H1 (cell line): ENCODE measurements around the gene TMEM269. TPM values are rescaled to one million over a fixed set of nuclear protein-coding genes. Genes with fewer than 3 reads are reported as not detected.

ENCODE experiments used
- CTCF ChIA-PET: fragments of 300-600 bp; sonication (Branson Sonifier 250); formaldehyde crosslinking; loops from one replicate; lab custom pipeline; 2021; ENCODE audit not compliant: partially characterized antibody; lab: Charles Lee
- POLR2A ChIA-PET: fragments of 300-600 bp; sonication (Branson Sonifier 250); formaldehyde crosslinking; loops from one replicate; lab custom pipeline; 2021; ENCODE audit warnings: inconsistent platforms; ENCODE audit not compliant: partially characterized antibody; lab: Charles Lee
- DNase-seq, 2 experiments: peaks; one replicate each; pipeline versions ENCODE4 v3.0.0 to v3.0.0-alpha.2; 2010 to 2022; ENCODE audit warnings: low spot score in 2 of 2, low read depth in 1 of 2, mixed read lengths in 1 of 2
- FAIRE-seq: peaks from 2 replicates; lab custom pipeline; 2011; peaks lifted over from hg19 to GRCh38; lab: Jason Lieb, UNC
- H2AFZ ChIP-seq: 2 replicates; pipeline ENCODE4 v1.8.1; 2012; ENCODE audit warnings: low read length, inconsistent platforms
- H2AK5ac ChIP-seq: 2 replicates; pipeline ENCODE4 v1.6.1; 2013; ENCODE audit warnings: low read depth, low read length
- H2BK120ac ChIP-seq: replicated peaks from 2 replicates; pipeline ENCODE3; 2013; ENCODE audit warnings: low read depth, low read length, inconsistent platforms
- H2BK12ac ChIP-seq: 2 replicates; pipeline ENCODE4 v1.6.1; 2013; ENCODE audit warnings: low read depth, low read length
- H2BK15ac ChIP-seq: 2 replicates; pipeline ENCODE4 v1.6.1; 2013; ENCODE audit warnings: low read length
- H2BK20ac ChIP-seq: 2 replicates; pipeline ENCODE4 v1.6.1; 2013; ENCODE audit warnings: low read length
- H2BK5ac ChIP-seq: 2 replicates; pipeline ENCODE4 v1.6.1; 2013; ENCODE audit warnings: low read depth, low read length
- H3K14ac ChIP-seq: 2 replicates; pipeline ENCODE4 v1.6.1; 2013; ENCODE audit warnings: inconsistent platforms; ENCODE audit not compliant: insufficient read length
- H3K18ac ChIP-seq: 2 replicates; pipeline ENCODE4 v1.6.1; 2013; ENCODE audit warnings: low read length; ENCODE audit errors: extremely low read depth
- H3K23ac ChIP-seq: 2 replicates; pipeline ENCODE4 v1.6.1; 2013; ENCODE audit warnings: inconsistent platforms; ENCODE audit not compliant: insufficient read length
- H3K23me2 ChIP-seq: 2 replicates; pipeline ENCODE4 v1.6.1; 2013; ENCODE audit warnings: low read depth, low read length
- H3K27ac ChIP-seq: 2 replicates; pipeline ENCODE4 v1.6.1; 2011; ENCODE audit warnings: low read depth, low read length, inconsistent platforms
- H3K27me3 ChIP-seq, 4 experiments: replicated peaks in 1 of 4; 1 replicate in 1 of 4; 2 replicates in 3 of 4; pipeline versions ENCODE4 v1.6.1 to v1.8.1; 2011 to 2013; ENCODE audit warnings: low read length in 3 of 4, mild to moderate bottlenecking in 3 of 4, inconsistent platforms in 2 of 4, mixed read lengths in 2 of 4, moderate library complexity in 1 of 4; ENCODE audit not compliant: control insufficient read depth in 3 of 4, insufficient read depth in 3 of 4; ENCODE audit errors: extremely low read depth in 1 of 4
- H3K36me3 ChIP-seq, 4 experiments: 2 replicates each; pipeline versions ENCODE4 v1.6.1 to v1.8.1; 2011 to 2013; ENCODE audit warnings: mild to moderate bottlenecking in 4 of 4, low read length in 3 of 4, moderate library complexity in 2 of 4, control low read depth in 1 of 4, inconsistent platforms in 1 of 4; ENCODE audit not compliant: insufficient read depth in 4 of 4, control insufficient read depth in 2 of 4
- H3K4ac ChIP-seq: replicated peaks from 2 replicates; pipeline ENCODE3; 2013; ENCODE audit warnings: low read length, low read depth, mixed read lengths, inconsistent platforms; ENCODE audit not compliant: insufficient read length
- H3K4me1 ChIP-seq, 4 experiments: replicated peaks in 1 of 4; 1 replicate in 1 of 4; 2 replicates in 3 of 4; pipeline versions ENCODE4 v1.6.1 to v1.8.1; 2011 to 2013; ENCODE audit warnings: low read length in 3 of 4, inconsistent platforms in 2 of 4, mixed read lengths in 1 of 4; ENCODE audit not compliant: insufficient read depth in 4 of 4, control insufficient read depth in 3 of 4
- H3K4me2 ChIP-seq, 2 experiments: 2 replicates each; pipeline versions ENCODE4 v1.6.1 to v1.8.1; 2011 to 2013; ENCODE audit warnings: low read depth in 2 of 2, low read length in 2 of 2, control low read depth in 1 of 2, inconsistent platforms in 1 of 2, mild to moderate bottlenecking in 1 of 2; ENCODE audit not compliant: insufficient read depth in 1 of 2
- H3K4me3 ChIP-seq, 4 experiments: fragments of 200-600, 300-600 bp in 1 of 4; sonication (generic), shearing (Covaris generic), sonication (Bioruptor Twin) in 1 of 4; 2 replicates each; pipeline versions ENCODE4 v1.5.1 to v1.8.1; 2011 to 2016; ENCODE audit warnings: low read length in 4 of 4, low read depth in 3 of 4, control low read depth in 2 of 4, inconsistent platforms in 2 of 4, mild to moderate bottlenecking in 2 of 4, mixed read lengths in 1 of 4, moderate library complexity in 1 of 4; ENCODE audit not compliant: insufficient read depth in 2 of 4; ENCODE audit errors: extremely low read depth in 1 of 4
- H3K56ac ChIP-seq: replicated peaks from 2 replicates; pipeline ENCODE3; 2013; ENCODE audit warnings: low read depth, mild to moderate bottlenecking, mixed read lengths, low read length, inconsistent platforms; ENCODE audit not compliant: insufficient read length
- H3K79me1 ChIP-seq: 2 replicates; pipeline ENCODE4 v1.6.1; 2013; ENCODE audit warnings: low read depth, low read length, control low read depth
- H3K79me2 ChIP-seq, 2 experiments: 2 replicates each; pipeline versions ENCODE4 v1.6.1 to v1.8.1; 2012 to 2013; ENCODE audit warnings: low read length in 2 of 2, mild to moderate bottlenecking in 2 of 2, inconsistent platforms in 1 of 2; ENCODE audit not compliant: insufficient read depth in 2 of 2, control insufficient read depth in 1 of 2
- H3K9ac ChIP-seq, 4 experiments: replicated peaks in 1 of 4; 1 replicate in 1 of 4; 2 replicates in 3 of 4; pipeline versions ENCODE4 v1.6.1 to v1.8.1; 2011 to 2013; ENCODE audit warnings: low read depth in 3 of 4, low read length in 3 of 4, control low read depth in 2 of 4, mild to moderate bottlenecking in 2 of 4, moderate library complexity in 2 of 4, inconsistent platforms in 1 of 4; ENCODE audit errors: extremely low read depth in 1 of 4
- H3K9me3 ChIP-seq, 2 experiments: 2 replicates each; pipeline versions ENCODE4 v1.6.1 to v1.8.1; 2012 to 2013; ENCODE audit warnings: mild to moderate bottlenecking in 2 of 2, moderate library complexity in 2 of 2, control low read depth in 1 of 2, inconsistent platforms in 1 of 2, low read depth in 1 of 2, low read length in 1 of 2, mixed read lengths in 1 of 2; ENCODE audit not compliant: insufficient read depth in 2 of 2
- H4K20me1 ChIP-seq, 2 experiments: replicated peaks in 1 of 2; 2 replicates each; pipeline versions ENCODE3 to v1.8.1; 2011 to 2013; ENCODE audit warnings: inconsistent platforms in 2 of 2, low read length in 2 of 2, mild to moderate bottlenecking in 1 of 2; ENCODE audit not compliant: insufficient read depth in 2 of 2, control insufficient read depth in 1 of 2
- H4K5ac ChIP-seq: 2 replicates; pipeline ENCODE4 v1.6.1; 2013; ENCODE audit warnings: low read length, low read depth, mixed read lengths, inconsistent platforms; ENCODE audit not compliant: insufficient read length
- H4K8ac ChIP-seq: 2 replicates; pipeline ENCODE4 v1.8.0; 2013; ENCODE audit warnings: mild to moderate bottlenecking, moderate library complexity, low read length, inconsistent platforms; ENCODE audit not compliant: insufficient read depth; ENCODE audit errors: extremely low read depth
- H4K91ac ChIP-seq: replicated peaks from 2 replicates; pipeline ENCODE3; 2013; ENCODE audit warnings: low read length, mixed read lengths, inconsistent platforms; ENCODE audit not compliant: insufficient read length
- BACH1 ChIP-seq: IDR thresholded peaks from 2 replicates; pipeline ENCODE4 v1.6.1; 2012; ENCODE audit warnings: low read length, improper control_type of control experiment
- BCL11A ChIP-seq, 2 experiments: IDR thresholded peaks; one replicate each; pipeline ENCODE4 v1.6.1; 2011; ENCODE audit warnings: low read depth in 2 of 2, low read length in 2 of 2, mild to moderate bottlenecking in 2 of 2
- EP300 ChIP-seq, 2 experiments: IDR thresholded peaks; 1 replicate in 1 of 2; 2 replicates in 1 of 2; pipeline ENCODE4 v1.6.1; 2011 to 2012; ENCODE audit warnings: low read depth in 2 of 2, low read length in 2 of 2, mild to moderate bottlenecking in 2 of 2, borderline replicate concordance in 1 of 2, inconsistent platforms in 1 of 2, moderate library complexity in 1 of 2
- JUN ChIP-seq: IDR thresholded peaks from 2 replicates; pipeline ENCODE4 v1.6.1; 2011; ENCODE audit warnings: low read depth, mild to moderate bottlenecking, improper control_type of control experiment, low read length
- KDM1A ChIP-seq: fragments of 200-600, 300-600 bp; sonication (generic); IDR thresholded peaks from 2 replicates; pipeline ENCODE4 v1.7.1; 2016; ENCODE audit warnings: mild to moderate bottlenecking, low read length, borderline replicate concordance
- NANOG ChIP-seq: IDR thresholded peaks from 2 replicates; pipeline ENCODE4 v1.6.1; 2011; ENCODE audit warnings: low read length, low read depth, mild to moderate bottlenecking, inconsistent platforms; ENCODE audit not compliant: insufficient read depth, poor library complexity, severe bottlenecking
- POLR2AphosphoS5 ChIP-seq: IDR thresholded peaks from 2 replicates; pipeline ENCODE4 v1.6.1; 2011; ENCODE audit warnings: low read depth, low read length
- POU5F1 ChIP-seq: IDR thresholded peaks from 2 replicates; pipeline ENCODE4 v1.6.1; 2011; ENCODE audit warnings: low read depth, mild to moderate bottlenecking, low read length, moderate library complexity
- RAD21 ChIP-seq, 2 experiments: IDR thresholded peaks in 1 of 2; conservative IDR thresholded peaks in 1 of 2; 2 replicates each; pipeline ENCODE4 v1.6.1; 2011; ENCODE audit warnings: low read depth in 2 of 2, low read length in 2 of 2, improper control_type of control experiment in 1 of 2, inconsistent platforms in 1 of 2, mild to moderate bottlenecking in 1 of 2, moderate library complexity in 1 of 2
- RXRA ChIP-seq: IDR thresholded peaks from 2 replicates; pipeline ENCODE4 v1.6.1; 2011; ENCODE audit warnings: low read depth, mild to moderate bottlenecking, low read length, moderate library complexity; ENCODE audit not compliant: insufficient read depth
- TEAD4 ChIP-seq: IDR thresholded peaks from 2 replicates; pipeline ENCODE4 v1.6.1; 2012; ENCODE audit warnings: low read depth, low read length, inconsistent platforms, mixed read lengths
- YY1 ChIP-seq: IDR thresholded peaks from 2 replicates; pipeline ENCODE4 v1.6.1; 2011; ENCODE audit warnings: low read depth, mild to moderate bottlenecking, low read length
- whole genome bisulfite sequencing, 2 experiments: shearing (Covaris generic) in 1 of 2; methylation state at CpG; one replicate each; pipeline versions ENCODE4 v1.1.6 to v1.1.7; 2013 to 2015; ENCODE audit warnings: low lambda C conversion rate in 2 of 2, mixed read lengths in 2 of 2, inconsistent platforms in 1 of 2, low coverage in 1 of 2, missing lambda C conversion rate in 1 of 2; ENCODE audit not compliant: insufficient replicate concordance in 2 of 2, insufficient coverage in 1 of 2, insufficient read length in 1 of 2; ENCODE audit errors: extremely low coverage in 1 of 2, missing lambda C conversion rate in 1 of 2; 5-methylcytosine and 5-hydroxymethylcytosine counted together
- polyA plus RNA-seq, 7 experiments: library from polyadenylated mRNA; depleted of rRNA in 3 of 7; stranded (reverse) in 5 of 7; unstranded in 2 of 7; fragments of >200 nt in 5 of 7; fragments of 200-250 nt in 2 of 7; gene quantifications; 1 replicate in 5 of 7; 2 replicates in 1 of 7; 4 replicates in 1 of 7; pipeline versions ENCODE4 v1.2.1 to v1.2.3, GENCODE V29; 2011 to 2013; ENCODE audit warnings: missing spikeins in 2 of 7, mixed read lengths in 2 of 7
- total RNA-seq: library from RNA; stranded (reverse); fragmentation: NEBNext Ultra II Directional; extraction: Animal tissue kit (Norgen Biotek cat#: 25700); gene quantifications from 2 replicates; pipeline ENCODE4 v1.2.1, GENCODE V29; 2021

TMEM269 gene
- total and polyA plus RNA-seq, 2 of the 8 experiments (the other 6 are each of a cell fraction or from before 2014, with no cell fraction given): 0.14 to 0.35 TPM

GRCh38 chr1:42746436-42747105, 38.2 kb upstream of the TMEM269 start:
- no peaks in the 10 kb centered on the region for H3K23me2 ChIP-seq
- peaks cover 6 to 28% (median 12%) of the 10 kb centered on the region in 4 experiments for H3K36me3 ChIP-seq
- H3K79me2 ChIP-seq: no peaks in the 10 kb centered on the region
- 0 out of 4 replicates have a peak, but pooled peaks cover 0 to under 1% of the 10 kb centered on the region in 2 experiments for H3K9me3 ChIP-seq
- H4K5ac ChIP-seq: no peak overlapping the region
- peaks cover 0 to 4% of the 10 kb centered on the region in 2 experiments for H4K20me1 ChIP-seq
- H3K4me3 ChIP-seq: no peak overlapping the region
- H2BK5ac ChIP-seq: no peak overlapping the region
- no peak overlapping the region for H2BK15ac ChIP-seq
- H2BK120ac ChIP-seq: no peak overlapping the region
- no peaks in the 10 kb centered on the region for H3K27me3 ChIP-seq
- no peak overlapping the region for H3K14ac ChIP-seq
- H2AK5ac ChIP-seq: no peak overlapping the region
- H3K23ac ChIP-seq: no peak overlapping the region
- no peak overlapping the region for H4K91ac ChIP-seq
- WGBS, 2 experiments: 92% methylated on average over 12 of the region's 12 CpGs; no CpG with 5 or more reads in 1 of the 2 experiments
- ChIA-PET CTCF (interaction anchor here (0.7 to 9.8 kb wide), 22 partner anchors 8 to 272 kb away, joined by 3 to 77 read pairs (median 4); no protein-coding TSS in a partner anchor), POLR2A (interaction anchor here (0.7 to 3.7 kb wide), 8 partner anchors 12 to 64 kb away, joined by 3 to 9 read pairs (median 3); partner anchors contain the start of genes C1orf50, P3H1 and YBX1)
- H3K18ac ChIP-seq: no peak overlapping the region
- H4K8ac ChIP-seq: no peak overlapping the region; the same call in 1 of the 2 replicates
- no peak overlapping the region for H2AFZ ChIP-seq
- H3K9ac ChIP-seq: no peak overlapping the region
- no peak for DNase-seq
- no peaks in the 10 kb centered on the region for H3K79me1 ChIP-seq
- H3K4me1 ChIP-seq: peaks cover 0 to 8% (median 4%) of the 10 kb centered on the region in 4 experiments; a peak in 6 of 7 replicates
- no peak overlapping the region for H3K4me2 ChIP-seq
- H3K27ac ChIP-seq: no peak overlapping the region
- no peak overlapping the region for H3K4ac ChIP-seq
- H3K56ac ChIP-seq: no peak overlapping the region
- no peak overlapping the region for H2BK12ac ChIP-seq
- no peak for FAIRE-seq
- H2BK20ac ChIP-seq: no peak overlapping the region
- TF ChIP-seq TEAD4 (no peak), YY1 (no peak), POU5F1 (no peak), KDM1A (no peak), POLR2AphosphoS5 (no peak), BACH1 (no peak), EP300 (IDR thresholded peaks at IDR 0.05; ENCODE audit: borderline replicate concordance in 1 of 2, low read depth in 2 of 2, low read length in 2 of 2) (no peak), RAD21 (IDR thresholded peaks at IDR 0.05 in 1 of 2, conservative IDR thresholded peaks at IDR 0.05 in 1 of 2; ENCODE audit: low read depth in 2 of 2, low read length in 2 of 2) (no peak), JUN (no peak), RXRA (no peak), NANOG (no peak), BCL11A (IDR thresholded peaks at IDR 0.05; ENCODE audit: low read depth in 2 of 2, low read length in 2 of 2) (no peak)
